Keratinocyte (primary cell): ENCODE results near the gene CEACAM7. TPM values are rescaled to one million over a fixed set of nuclear protein-coding genes. Genes with fewer than 3 reads are reported as not detected.

Source experiments
- DNase-seq: peaks from one replicate; pipeline ENCODE4 v3.0.0-alpha.2; 2011; ENCODE audit warnings: low read depth, missing footprints, low spot score
- FAIRE-seq: peaks from 2 replicates; lab custom pipeline; 2011; peaks lifted over from hg19 to GRCh38; lab: Jason Lieb, UNC
- H2AFZ ChIP-seq: 2 replicates; pipeline ENCODE4 v1.6.0; 2012; ENCODE audit warnings: low read length, control low read depth, inconsistent platforms; ENCODE audit not compliant: control insufficient read depth
- H3K27ac ChIP-seq: 2 replicates; pipeline ENCODE4 v1.5.1; 2011; ENCODE audit warnings: low read length; ENCODE audit not compliant: control insufficient read depth, insufficient read depth
- H3K27me3 ChIP-seq: 3 replicates; pipeline ENCODE4 v1.6.0; 2011; ENCODE audit warnings: low read length; ENCODE audit not compliant: control insufficient read depth, insufficient read depth; ENCODE audit errors: extremely low read depth
- H3K36me3 ChIP-seq, 2 experiments: 2 replicates in 1 of 2; 3 replicates in 1 of 2; pipeline ENCODE4 v1.5.1; 2011; ENCODE audit warnings: low read length in 2 of 2, mild to moderate bottlenecking in 1 of 2; ENCODE audit not compliant: control insufficient read depth in 2 of 2, insufficient read depth in 2 of 2; ENCODE audit errors: extremely low read depth in 1 of 2
- H3K4me1 ChIP-seq: 3 replicates; pipeline ENCODE4 v1.5.1; 2011; ENCODE audit warnings: low read length; ENCODE audit not compliant: control insufficient read depth, insufficient read depth; ENCODE audit errors: extremely low read depth
- H3K4me2 ChIP-seq: 3 replicates; pipeline ENCODE4 v1.6.0; 2011; ENCODE audit warnings: low read depth, low read length; ENCODE audit not compliant: control insufficient read depth, insufficient read depth; ENCODE audit errors: extremely low read depth
- H3K4me3 ChIP-seq, 3 experiments: fragments of 200-600 bp in 1 of 3; sonication (generic) in 1 of 3; 2 replicates in 2 of 3; 3 replicates in 1 of 3; pipeline ENCODE4 v1.5.1; 2011 to 2016; ENCODE audit warnings: low read length in 3 of 3, mild to moderate bottlenecking in 3 of 3, control low read depth in 2 of 3, inconsistent platforms in 1 of 3, low read depth in 1 of 3, mixed read lengths in 1 of 3, mixed run types in 1 of 3, moderate library complexity in 1 of 3; ENCODE audit not compliant: control insufficient read depth in 2 of 3, insufficient read depth in 2 of 3; ENCODE audit errors: extremely low read depth in 1 of 3
- H3K79me2 ChIP-seq: 2 replicates; pipeline ENCODE4 v1.6.0; 2012; ENCODE audit warnings: low read length; ENCODE audit not compliant: control insufficient read depth, insufficient read depth
- H3K9ac ChIP-seq: 3 replicates; pipeline ENCODE4 v1.6.0; 2011; ENCODE audit warnings: low read length; ENCODE audit not compliant: control insufficient read depth, insufficient read depth; ENCODE audit errors: extremely low read depth
- H3K9me1 ChIP-seq: 3 replicates; pipeline ENCODE4 v1.6.0; 2011; ENCODE audit warnings: low read length; ENCODE audit not compliant: control insufficient read depth, insufficient read depth; ENCODE audit errors: extremely low read depth
- H3K9me3 ChIP-seq: 2 replicates; pipeline ENCODE4 v1.5.1; 2012; ENCODE audit warnings: low read depth, low read length; ENCODE audit not compliant: control insufficient read depth
- H4K20me1 ChIP-seq: 3 replicates; pipeline ENCODE4 v1.6.0; 2011; ENCODE audit warnings: low read length; ENCODE audit not compliant: control insufficient read depth, insufficient read depth; ENCODE audit errors: extremely low read depth
- CTCF ChIP-seq, 3 experiments: IDR thresholded peaks in 1 of 3; conservative IDR thresholded peaks in 1 of 3; optimal IDR thresholded peaks in 1 of 3; 2 replicates in 2 of 3; 3 replicates in 1 of 3; pipeline versions ENCODE3 to v1.5.1; 2011; ENCODE audit warnings: low read length in 3 of 3, mild to moderate bottlenecking in 3 of 3, moderate library complexity in 2 of 3, control low read depth in 1 of 3, inconsistent platforms in 1 of 3; ENCODE audit not compliant: insufficient read depth in 2 of 3; ENCODE audit errors: extremely low read depth in 1 of 3
- EZH2 ChIP-seq: IDR thresholded peaks from one replicate; pipeline ENCODE4 v1.6.1; 2012; ENCODE audit warnings: inconsistent platforms, mild to moderate bottlenecking, low read length, moderate library complexity
- dilution Hi-C: fragments of 300-500 bp; cut with MboI; formaldehyde crosslinking; loops from one replicate; pipeline ENCODE4 v1.7.0; 2020; ENCODE audit warnings: low sequenced_read_pairs; ENCODE audit not compliant: extremely low pct_ligation_motif_present
- polyA plus RNA-seq, 5 experiments: library from polyadenylated mRNA; depleted of rRNA in 3 of 5; stranded (reverse) in 3 of 5; stranded (forward) in 1 of 5; unstranded in 1 of 5; fragments of >200 nt; gene quantifications; 1 replicate in 1 of 5; 2 replicates in 3 of 5; 3 replicates in 1 of 5; pipeline versions ENCODE4 v1.2.1 to v1.2.3, GENCODE V29; 2011 to 2012; ENCODE audit warnings: missing spikeins in 2 of 5, low read depth in 1 of 5, low replicate concordance in 1 of 5

The CEACAM7 gene
- polyA plus RNA-seq, 1 donor (not counting 4 experiments of a cell fraction or from before 2014, with no cell fraction given): not detected

- Histone ChIP-seq H2AFZ (no peak overlapping the region), H3K4me3 (no peak overlapping the region), H3K27me3 (peaks cover 4% of the 10 kb centered on the region), H3K36me3 (no peaks in the 10 kb centered on the region), H3K79me2 (no peaks in the 10 kb centered on the region), H3K4me1 (no peaks in the 10 kb centered on the region), H3K27ac (no peak overlapping the region), H3K9me1 (no peaks in the 10 kb centered on the region), H3K9me3 (no peaks in the 10 kb centered on the region), H3K9ac (no peak overlapping the region), H4K20me1 (no peaks in the 10 kb centered on the region), H3K4me2 (no peak overlapping the region)
- no peak for FAIRE-seq
- DNase-seq: no peak
- dilution Hi-C loops: no loop called here
- no peak for TF ChIP-seq CTCF (optimal IDR thresholded peaks at IDR 0.05 in 1 of 3, IDR thresholded peaks at IDR 0.05 in 1 of 3, conservative IDR thresholded peaks at IDR 0.05 in 1 of 3; ENCODE audit: extremely low read depth in 1 of 3, insufficient read depth in 2 of 3, low read length in 3 of 3)
- no peak for TF ChIP-seq EZH2
Observed at GRCh38 chr19:41695745-41696144, 7.7 kb upstream of the CEACAM7 start.

GRCh38 chr19:41694831-41695635 is 7.0 kb upstream of the CEACAM7 start:
- no peak overlapping the region for H3K4me2 ChIP-seq
- no peaks in the 10 kb centered on the region for H4K20me1 ChIP-seq
- H2AFZ ChIP-seq: no peak overlapping the region
- H3K27ac ChIP-seq: no peak overlapping the region
- no peaks in the 10 kb centered on the region for H3K79me2 ChIP-seq
- no peak overlapping the region for H3K4me3 ChIP-seq
- H3K9ac ChIP-seq: no peak overlapping the region
- no peaks in the 10 kb centered on the region for H3K9me3 ChIP-seq
- TF ChIP-seq EZH2: no peak
- DNase-seq (no peak), FAIRE-seq (no peak)
- no peaks in the 10 kb centered on the region for H3K9me1 ChIP-seq
- H3K4me1 ChIP-seq: no peaks in the 10 kb centered on the region
- no peaks in the 10 kb centered on the region for H3K36me3 ChIP-seq
- dilution Hi-C loops: no loop called here
- H3K27me3 ChIP-seq: peaks cover 4% of the 10 kb centered on the region
